HG03139 (cell line): ENCODE results near the gene GRK5.

Source experiments
- ATAC-seq: cut with Tn5 transposase; IDR thresholded peaks from one replicate; pipeline ENCODE4 v1.9.1; 2021; ENCODE audit not compliant: unreplicated experiment

Gene GRK5

DNA sequence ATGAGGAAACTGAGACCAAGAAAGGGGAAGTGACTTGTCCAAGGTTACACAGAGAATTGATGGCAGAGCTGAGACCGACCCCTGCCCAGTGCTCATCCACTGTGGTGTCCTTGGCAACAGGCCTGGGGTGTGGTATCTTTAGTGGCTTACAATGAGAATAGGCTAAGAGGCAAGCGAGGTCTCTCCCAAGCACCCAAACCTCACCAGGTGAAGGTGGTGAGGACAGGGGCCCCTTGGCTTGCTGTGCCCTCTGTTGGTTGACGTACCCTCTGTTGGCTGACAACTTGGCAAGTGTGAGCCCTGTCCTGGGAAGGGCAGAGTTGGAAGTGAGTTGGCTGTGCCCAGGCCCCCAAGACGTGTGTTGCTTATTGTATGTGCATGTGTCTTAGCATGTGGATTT lies 166.9 kb downstream of the GRK5 start:
- ATAC-seq: no peak

DNA sequence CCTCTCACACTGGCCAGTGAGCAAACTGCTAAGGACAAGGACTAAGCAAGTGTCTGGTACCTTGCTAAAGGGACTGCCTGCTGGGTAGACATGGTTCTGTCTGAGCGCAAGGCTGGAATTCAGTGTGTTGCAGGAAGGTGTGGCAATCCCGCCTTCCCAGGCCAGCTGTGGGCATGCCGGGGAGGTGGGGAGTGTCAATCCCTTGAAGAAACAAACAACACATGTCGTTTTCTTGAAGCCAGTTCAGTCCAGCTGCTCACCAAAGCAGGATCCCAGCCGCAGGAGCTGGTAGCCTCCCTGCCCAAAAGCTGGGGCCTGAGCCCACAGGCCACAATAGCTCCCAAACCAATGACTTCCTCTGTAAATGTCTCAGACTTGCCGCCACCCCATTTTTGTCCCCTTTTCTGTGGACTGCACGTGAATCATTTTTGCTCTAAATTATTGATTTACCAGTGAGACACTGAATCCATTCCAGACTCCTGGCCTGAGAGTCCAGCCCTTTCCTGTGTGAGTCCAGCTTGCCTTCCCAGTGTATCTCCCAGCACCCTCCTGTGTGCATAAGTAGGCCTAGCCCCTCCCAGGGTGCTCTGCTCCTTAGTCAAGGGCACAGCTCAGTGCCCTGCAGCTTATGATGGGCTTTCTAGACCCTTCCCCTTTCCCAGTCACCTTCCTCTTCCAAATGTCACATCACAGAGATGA lies 168.4 kb downstream of the GRK5 start:
- no peak for ATAC-seq

GRCh38 chr10:119377451-119377957 lies 170.1 kb downstream of the GRK5 start:
- ATAC-seq: no peak

DNA sequence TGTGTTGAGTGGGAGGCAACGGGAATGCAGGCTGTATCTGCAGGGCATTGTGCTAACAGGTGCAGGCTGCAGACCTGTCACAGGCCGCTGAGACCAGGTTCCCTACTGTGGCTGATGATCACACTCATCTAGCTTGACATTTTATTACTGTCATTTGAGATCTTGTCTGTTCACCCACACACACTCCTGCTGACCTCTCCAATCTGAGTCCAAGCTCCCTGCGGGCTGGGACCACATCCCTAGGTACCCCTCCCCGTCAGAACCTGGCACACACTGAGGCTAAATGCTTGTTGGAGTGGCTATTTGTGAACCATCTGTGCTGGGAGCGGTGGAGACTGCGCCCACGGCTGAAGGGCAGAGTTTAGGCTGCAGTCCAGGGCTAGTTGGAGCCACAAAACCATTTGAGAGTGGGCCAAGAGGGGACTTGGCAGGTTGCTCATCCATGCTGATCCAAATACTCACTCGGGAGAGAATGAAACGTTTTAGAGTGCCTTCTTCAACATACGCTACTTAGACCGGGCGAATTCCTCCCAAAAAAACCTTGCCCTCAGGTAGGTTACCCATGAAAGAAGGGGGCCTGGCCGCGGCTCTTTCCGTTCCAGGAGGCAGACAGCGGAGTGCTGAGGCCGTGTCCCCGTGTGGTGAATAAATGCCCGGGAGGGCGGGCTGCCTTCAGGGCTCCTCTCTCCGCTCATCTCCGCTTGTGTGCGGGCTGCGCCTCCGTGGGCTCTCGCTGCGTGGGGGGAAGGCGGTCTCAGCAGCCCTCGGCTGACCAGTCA lies 170.8 kb downstream of the GRK5 start:
- no peak for ATAC-seq

DNA sequence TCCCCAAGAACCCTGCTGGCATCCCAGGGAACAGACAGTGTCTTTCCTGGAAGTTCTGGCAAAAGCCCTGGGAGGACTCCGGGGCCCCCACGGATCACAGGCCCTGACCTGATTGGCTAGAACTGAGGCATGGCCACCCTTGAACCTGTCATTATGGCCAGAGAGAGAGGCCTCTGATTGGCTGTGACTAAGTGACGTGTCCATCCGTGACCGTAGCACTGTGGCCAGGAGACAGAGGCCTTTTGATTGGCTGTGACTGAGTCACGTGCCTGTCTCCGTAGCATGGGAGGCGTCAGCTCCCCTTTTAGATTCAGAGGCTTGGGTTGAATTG lies 171.3 kb downstream of the GRK5 start:
- no peak for ATAC-seq

DNA sequence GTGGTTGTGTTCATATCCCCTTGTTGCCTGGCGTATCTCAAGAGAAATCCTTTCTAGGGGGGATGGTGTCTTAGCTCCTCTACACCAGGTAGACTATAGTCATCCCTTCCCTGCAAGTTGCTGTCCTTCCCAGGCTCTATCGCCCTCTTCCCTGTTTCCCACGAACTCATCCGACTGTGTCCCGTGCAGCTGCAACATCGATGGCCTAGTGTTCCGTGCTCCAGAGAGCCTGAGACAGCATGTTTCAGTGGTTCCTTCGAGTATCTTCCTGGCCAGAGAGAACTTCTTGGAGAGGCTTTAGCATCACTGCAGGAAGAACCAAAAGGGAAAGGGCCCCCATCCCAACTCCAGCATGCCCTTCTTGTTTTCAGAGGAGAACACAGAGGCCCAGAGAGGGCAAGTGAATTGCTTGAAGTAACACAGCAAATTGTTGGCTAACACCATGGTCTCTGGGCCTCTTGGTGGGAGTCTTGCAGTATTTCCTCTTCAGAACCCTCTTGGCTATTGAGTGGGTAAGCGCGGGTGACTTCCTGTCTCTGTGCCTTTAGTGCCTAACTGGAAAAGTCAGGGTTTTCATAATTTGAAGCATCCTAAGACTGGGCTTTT lies 172.2 kb downstream of the GRK5 start:
- no peak for ATAC-seq

DNA sequence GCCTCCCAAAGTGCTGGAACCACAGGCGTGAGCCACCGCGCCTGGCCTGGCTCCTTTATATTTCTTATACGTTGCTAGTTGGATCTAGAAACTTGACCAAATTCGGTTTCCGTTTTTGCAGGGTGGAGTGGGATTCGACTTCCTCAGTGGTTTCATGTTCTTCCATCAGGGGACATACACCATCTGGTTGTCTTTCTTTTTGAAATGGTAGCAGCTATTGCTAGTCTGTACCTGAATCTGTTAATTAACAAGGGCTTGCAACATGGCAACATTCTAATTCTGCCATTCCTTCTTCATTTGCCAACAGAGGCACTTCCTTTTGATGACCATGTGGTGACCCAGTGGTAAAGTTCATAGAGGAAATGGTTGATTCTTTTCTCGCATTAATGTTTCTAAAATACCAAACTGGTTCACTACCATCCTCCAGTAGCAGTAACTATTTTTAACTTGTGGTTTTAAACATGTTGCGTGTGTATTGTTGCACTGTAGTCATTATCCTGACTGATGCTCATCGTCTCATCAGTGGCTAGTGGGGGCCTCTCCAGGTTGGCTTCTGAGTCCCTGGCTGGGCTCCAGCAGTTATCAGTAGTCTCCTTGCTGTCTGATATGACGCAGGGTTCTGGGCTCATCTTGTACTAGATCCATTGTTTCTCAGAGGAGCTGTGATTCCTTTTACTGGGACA lies 175.9 kb downstream of the GRK5 start:
- ATAC-seq: no peak

GRCh38 chr10:119384127-119384526 lies 176.8 kb downstream of the GRK5 start:
- ATAC-seq: no peak

- ATAC-seq: no peak
Observed at GRCh38 chr10:119386666-119387065, 179.3 kb downstream of the GRK5 start.

DNA sequence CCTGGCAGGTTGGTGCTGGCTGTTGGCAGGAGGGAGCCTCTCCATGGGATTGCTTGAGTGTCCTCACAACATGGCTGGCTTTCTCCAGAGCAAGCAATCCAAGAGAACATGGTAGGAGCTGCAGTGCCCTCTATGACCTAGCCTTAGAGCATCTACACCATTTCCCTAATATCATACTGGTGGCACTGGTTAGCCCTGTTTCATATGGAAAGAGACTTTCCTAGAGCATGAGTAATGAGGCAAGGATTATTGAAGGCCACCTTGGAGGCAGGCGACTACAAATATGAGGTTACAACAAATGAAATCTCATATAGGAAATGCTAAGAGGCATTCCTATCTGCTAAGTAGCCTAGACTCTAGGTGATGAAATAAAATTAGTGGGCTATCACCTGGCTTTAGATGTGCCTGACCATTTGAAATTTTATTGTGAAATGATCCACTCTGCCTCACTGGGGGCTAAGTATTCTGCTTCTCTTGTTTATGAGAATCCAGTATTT lies 181.5 kb downstream of the GRK5 start:
- ATAC-seq: no peak

- ATAC-seq: no peak
Observed at GRCh38 chr10:119391440-119392251, 184.3 kb downstream of the GRK5 start.

- ATAC-seq: no peak
Observed at GRCh38 chr10:119393019-119393418, 185.6 kb downstream of the GRK5 start.

GRCh38 chr10:119393421-119393820 lies 186.1 kb downstream of the GRK5 start:
- no peak for ATAC-seq

- ATAC-seq: no peak
Observed at GRCh38 chr10:119393845-119394244, 186.5 kb downstream of the GRK5 start.

DNA sequence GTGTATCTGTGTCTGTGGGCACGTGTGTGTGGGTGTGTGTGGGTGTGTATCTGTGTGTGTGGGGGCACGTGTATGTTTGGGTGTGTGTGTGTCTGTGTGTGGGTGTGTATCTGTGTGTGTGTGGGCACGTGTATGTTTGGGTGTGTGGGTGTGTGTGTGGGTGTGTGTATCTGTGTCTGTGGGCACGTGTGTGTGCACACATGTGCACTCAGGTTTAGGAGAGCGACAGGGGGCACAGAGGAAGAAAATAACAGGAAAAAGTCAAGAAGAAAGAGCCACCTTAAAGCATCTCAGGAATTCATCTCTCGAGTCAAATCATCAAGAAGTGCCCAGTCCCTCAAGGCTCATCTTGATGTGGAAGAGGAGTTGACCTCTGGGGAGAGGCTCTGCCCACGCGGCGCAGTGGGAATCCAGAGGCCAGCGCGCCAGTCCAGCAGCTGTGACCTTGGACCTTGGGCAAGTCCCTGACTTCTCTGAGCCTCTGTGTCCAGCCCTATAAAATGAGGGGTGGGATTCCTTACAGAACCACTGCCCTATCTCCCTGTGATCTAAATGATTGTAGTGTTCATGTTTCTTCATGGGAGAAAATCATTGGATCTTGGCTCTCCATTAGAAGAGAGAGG lies 187.4 kb downstream of the GRK5 start:
- no peak for ATAC-seq

- ATAC-seq: no peak
Observed at GRCh38 chr10:119395280-119396007, 188.1 kb downstream of the GRK5 start.

DNA sequence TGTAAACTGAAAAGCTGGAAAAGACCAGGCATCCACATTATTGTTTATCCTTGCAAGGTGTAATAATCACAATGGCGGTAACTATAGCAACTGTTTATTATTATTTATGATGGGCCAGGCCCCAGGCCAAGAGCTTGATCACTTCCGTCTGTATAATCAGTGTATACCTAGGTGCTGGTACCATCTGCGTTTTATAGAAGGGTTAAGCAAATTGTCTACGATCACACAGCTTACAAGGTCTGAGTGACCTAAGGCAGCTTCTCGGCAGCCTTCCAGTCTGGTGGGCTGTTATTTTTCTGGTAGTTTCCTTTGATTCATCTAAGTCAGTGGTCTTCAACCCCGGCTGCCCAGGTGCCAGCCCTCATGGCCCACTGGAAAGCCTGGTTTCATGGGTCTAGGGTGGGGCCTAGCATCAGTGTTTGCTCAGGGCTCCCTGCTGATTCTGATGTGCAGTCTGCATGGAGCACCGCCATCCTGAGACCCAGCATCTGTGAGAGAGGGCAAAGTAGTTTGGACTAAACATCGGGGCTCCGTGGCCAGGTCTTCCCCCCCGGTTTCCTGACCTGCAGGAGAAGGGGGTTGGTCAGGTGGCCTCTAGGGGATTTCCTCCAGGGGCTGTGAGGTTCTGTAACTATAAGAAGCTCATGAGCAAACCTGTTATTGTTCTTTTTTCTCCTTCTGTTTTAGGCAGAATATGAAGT lies 188.8 kb downstream of the GRK5 start:
- ATAC-seq: no peak

- no peak for ATAC-seq
Observed at GRCh38 chr10:119396709-119397071, 189.3 kb downstream of the GRK5 start.

- ATAC-seq: no peak
Observed at GRCh38 chr10:119397416-119397815, 190.0 kb downstream of the GRK5 start.
